Neural cell (in vitro differentiated cells): ENCODE measurements around the gene DENND1A. TPM values are rescaled to one million over a fixed set of nuclear protein-coding genes. Genes with fewer than 3 reads are reported as not detected.

Source experiments
- H2AFZ ChIP-seq: fragments of 200-600, 300-800 bp; sonication (generic), shearing (Covaris generic); 2 replicates; pipeline ENCODE4 v1.6.0; 2014; ENCODE audit warnings: low read depth, mild to moderate bottlenecking, antibody characterized with exemption, low read length, moderate library complexity
- H3F3A ChIP-seq: fragments of 200-600 bp; shearing (Covaris generic); 2 replicates; pipeline ENCODE4 v1.6.1; 2016; ENCODE audit warnings: mild to moderate bottlenecking, moderate library complexity, mixed read lengths, antibody characterized with exemption, low read length; ENCODE audit not compliant: insufficient read depth, poor library complexity, severe bottlenecking
- H3K27ac ChIP-seq: fragments of 200-600, 300-800 bp; sonication (generic), shearing (Covaris generic); 2 replicates; pipeline ENCODE4 v1.5.1; 2014; ENCODE audit warnings: mild to moderate bottlenecking, low read length, moderate library complexity
- H3K27me3 ChIP-seq: fragments of 300-800, 200-600 bp; sonication (generic), shearing (Covaris generic); 2 replicates; pipeline ENCODE4 v1.6.0; 2014; ENCODE audit warnings: mild to moderate bottlenecking, low read depth, low read length, moderate library complexity; ENCODE audit not compliant: insufficient read depth
- H3K36me3 ChIP-seq: fragments of 300-800, 200-600 bp; sonication (generic), shearing (Covaris generic); 2 replicates; pipeline ENCODE4 v1.5.1; 2014; ENCODE audit warnings: mild to moderate bottlenecking, antibody characterized with exemption, low read length, moderate library complexity; ENCODE audit not compliant: insufficient read depth
- H3K4me2 ChIP-seq: fragments of 300-800, 200-600 bp; sonication (generic), shearing (Covaris generic); 2 replicates; pipeline ENCODE4 v1.6.0; 2014; ENCODE audit warnings: mild to moderate bottlenecking, low read length
- H3K4me3 ChIP-seq: fragments of 300-800, 200-600 bp; sonication (generic), shearing (Covaris generic); 2 replicates; pipeline ENCODE4 v1.5.1; 2014; ENCODE audit warnings: mild to moderate bottlenecking, low read length, moderate library complexity
- H3K79me2 ChIP-seq: fragments of 200-600 bp; shearing (Covaris generic); replicated peaks from 2 replicates; pipeline ENCODE4 v1.6.0; 2014; ENCODE audit warnings: mild to moderate bottlenecking, low read length, moderate library complexity; ENCODE audit not compliant: insufficient read depth
- H3K9ac ChIP-seq: fragments of 300-800, 200-600 bp; sonication (generic), shearing (Covaris generic); 2 replicates; pipeline ENCODE4 v1.6.1; 2016; ENCODE audit warnings: mild to moderate bottlenecking, low read length, mixed read lengths
- H3K9me2 ChIP-seq: fragments of 200-600 bp; shearing (Covaris generic); 2 replicates; pipeline ENCODE4 v1.6.1; 2016; ENCODE audit warnings: mild to moderate bottlenecking, low read length, mixed read lengths; ENCODE audit not compliant: insufficient read depth
- H3K9me3 ChIP-seq: fragments of 200-600, 300-800 bp; sonication (generic), shearing (Covaris generic); 2 replicates; pipeline ENCODE4 v1.6.1; 2016; ENCODE audit warnings: mild to moderate bottlenecking, mixed run types, low read length, moderate library complexity, mixed read lengths
- H4K20me1 ChIP-seq: fragments of 200-600 bp; shearing (Covaris generic); 2 replicates; pipeline ENCODE4 v1.6.1; 2016; ENCODE audit warnings: mild to moderate bottlenecking, mixed run types; ENCODE audit not compliant: insufficient read depth
- CTCF ChIP-seq: fragments of 450-650 bp; IDR thresholded peaks from 2 replicates; pipeline ENCODE4 v1.5.1; 2014; ENCODE audit warnings: antibody characterized with exemption, mild to moderate bottlenecking, moderate library complexity; ENCODE audit not compliant: poor library complexity, severe bottlenecking
- EP300 ChIP-seq: fragments of 450-650 bp; conservative IDR thresholded peaks from 2 replicates; pipeline ENCODE4 v1.6.1; 2014; ENCODE audit warnings: antibody characterized with exemption, mild to moderate bottlenecking, moderate library complexity; ENCODE audit not compliant: poor library complexity, severe bottlenecking
- EZH2 ChIP-seq: fragments of 200-600, 300-800 bp; shearing (Covaris generic), sonication (generic); IDR thresholded peaks from 2 replicates; pipeline ENCODE4 v1.6.1; 2014; ENCODE audit warnings: antibody characterized with exemption, low read length, borderline replicate concordance, mild to moderate bottlenecking; ENCODE audit not compliant: insufficient read depth, poor library complexity, severe bottlenecking
- MXI1 ChIP-seq: fragments of 450-650 bp; conservative IDR thresholded peaks from 2 replicates; pipeline ENCODE4 v1.6.1; 2014; ENCODE audit warnings: antibody characterized with exemption, mild to moderate bottlenecking; ENCODE audit not compliant: poor library complexity, severe bottlenecking
- POLR2AphosphoS5 ChIP-seq: IDR thresholded peaks from 2 replicates; pipeline ENCODE4 v1.6.1; 2012
- RAD21 ChIP-seq: fragments of 450-650 bp; conservative IDR thresholded peaks from 2 replicates; pipeline ENCODE4 v1.6.1; 2014; ENCODE audit warnings: antibody characterized with exemption, mild to moderate bottlenecking, moderate library complexity
- REST ChIP-seq: IDR thresholded peaks from 2 replicates; pipeline ENCODE4 v1.6.1; 2012; ENCODE audit warnings: borderline replicate concordance
- SMC3 ChIP-seq: fragments of 450-650 bp; conservative IDR thresholded peaks from 2 replicates; pipeline ENCODE4 v1.6.1; 2014; ENCODE audit warnings: antibody characterized with exemption, mild to moderate bottlenecking, moderate library complexity; ENCODE audit not compliant: poor library complexity
- TAF1 ChIP-seq: IDR thresholded peaks from 2 replicates; pipeline ENCODE4 v1.6.1; 2012; ENCODE audit warnings: low read depth
- polyA plus RNA-seq: library from polyadenylated mRNA; depleted of rRNA; stranded (reverse); fragments of >200 nt; gene quantifications from 2 replicates; pipeline ENCODE4 v1.2.3, GENCODE V29; 2014

Gene DENND1A
- polyA plus RNA-seq, 1 donor from 2014 or later, result 2.3 TPM

- H3K79me2 ChIP-seq, result no peaks in the 10 kb centered on the region
- no peaks in the 10 kb centered on the region for H3K27me3 ChIP-seq
- peak overlapping the region; percentile 14 for H3K27ac ChIP-seq
- no peaks in the 10 kb centered on the region for H3K9me3 ChIP-seq
- H3K9ac ChIP-seq, result no peak overlapping the region
- TF ChIP-seq MXI1 (no peak), TAF1 (no peak), REST (no peak), SMC3 (no peak), POLR2AphosphoS5 (peak; percentile 15), EP300 (peak; percentile 25)
- no peaks in the 10 kb centered on the region for H4K20me1 ChIP-seq
- no peak overlapping the region for H2AFZ ChIP-seq
- H3K4me2 ChIP-seq, result peak overlapping the region; percentile 31
- peak overlapping the region; percentile 34 for H3K4me3 ChIP-seq
- peaks cover 6% of the 10 kb centered on the region for H3F3A ChIP-seq
- H3K36me3 ChIP-seq, result no peaks in the 10 kb centered on the region
- no peaks in the 10 kb centered on the region for H3K9me2 ChIP-seq
These were observed 432.1 kb downstream of the DENND1A start for GRCh38 chr9:123497830-123498229.

- no peaks in the 10 kb centered on the region for H4K20me1 ChIP-seq
- TF ChIP-seq EP300 (no peak), REST (no peak), POLR2AphosphoS5 (no peak), RAD21 (no peak), CTCF (no peak), SMC3 (no peak), EZH2 (no peak), TAF1 (no peak)
- no peak overlapping the region for H3K27ac ChIP-seq
- H3K9me2 ChIP-seq, result no peaks in the 10 kb centered on the region
- no peak overlapping the region for H3K9ac ChIP-seq
- H3K9me3 ChIP-seq, result no peaks in the 10 kb centered on the region
- peak overlapping the region; percentile 20 for H3K4me3 ChIP-seq
- no peaks in the 10 kb centered on the region for H3K36me3 ChIP-seq
- H3F3A ChIP-seq, result peaks cover 6% of the 10 kb centered on the region
- H3K4me2 ChIP-seq, result no peak overlapping the region
- H3K79me2 ChIP-seq, result no peaks in the 10 kb centered on the region
- H3K27me3 ChIP-seq, result no peaks in the 10 kb centered on the region
- H2AFZ ChIP-seq, result no peak overlapping the region
These were observed 434.2 kb downstream of the DENND1A start for GRCh38 chr9:123495731-123496130.
